ENCODE measurements around the gene PHC2. TPM values are rescaled to one million over a fixed set of nuclear protein-coding genes. Genes with fewer than 3 reads are reported as not detected.
A peak's percentile ranks its signal among the peaks of the same experiment; 100 is the strongest.

The PHC2 gene
- total and polyA plus RNA-seq, 9 of the 15 experiments (the other 6 are each of a cell fraction or from before 2014, with no cell fraction given) = 3.1 to 67.6 (median 34.6) TPM

GRCh38 chr1:33346927-33347649 is 83.8 kb downstream of the PHC2 start (continued):
- TF ChIP-seq ETV6 (IDR thresholded peaks at IDR 0.05; ENCODE audit: borderline replicate concordance in 1 of 2, low read depth in 2 of 2, low read length in 1 of 2) (peak in 1 of 2 experiments; percentile 34; a peak in 1 of 4 replicates), ETV6 (CRISPR knock-in tag; IDR thresholded peaks at IDR 0.05; ENCODE audit: borderline replicate concordance) (no peak), ILK (tag; IDR thresholded peaks at IDR 0.05; ENCODE audit: borderline replicate concordance, low read depth) (no peak), ZNF584 (CRISPR knock-in tag; IDR thresholded peaks at IDR 0.05; ENCODE audit: low read depth) (peak; percentile 78; the same call in 1 of the 2 replicates), POLR2AphosphoS5 (IDR thresholded peaks at IDR 0.05; ENCODE audit: control insufficient read depth, insufficient read depth, low read depth, low read length) (peak; percentile 46; the same call in 1 of the 2 replicates), CGGBP1 (CRISPR knock-in tag; IDR thresholded peaks at IDR 0.05) (no peak), CTBP1 (IDR thresholded peaks at IDR 0.05; ENCODE audit: borderline replicate concordance) (no peak), MGA (IDR thresholded peaks at IDR 0.05) (no peak), ELF2 (CRISPR knock-in tag; IDR thresholded peaks at IDR 0.05) (no peak), FOXK2 (conservative IDR thresholded peaks at IDR 0.05 in 1 of 2, IDR thresholded peaks at IDR 0.05 in 1 of 2; ENCODE audit: low read depth in 2 of 2) (no peak), SREBF1 (IDR thresholded peaks at IDR 0.05; ENCODE audit: borderline replicate concordance, low read depth, low read length) (no peak)
- TF ChIP-seq, protein P1, sequence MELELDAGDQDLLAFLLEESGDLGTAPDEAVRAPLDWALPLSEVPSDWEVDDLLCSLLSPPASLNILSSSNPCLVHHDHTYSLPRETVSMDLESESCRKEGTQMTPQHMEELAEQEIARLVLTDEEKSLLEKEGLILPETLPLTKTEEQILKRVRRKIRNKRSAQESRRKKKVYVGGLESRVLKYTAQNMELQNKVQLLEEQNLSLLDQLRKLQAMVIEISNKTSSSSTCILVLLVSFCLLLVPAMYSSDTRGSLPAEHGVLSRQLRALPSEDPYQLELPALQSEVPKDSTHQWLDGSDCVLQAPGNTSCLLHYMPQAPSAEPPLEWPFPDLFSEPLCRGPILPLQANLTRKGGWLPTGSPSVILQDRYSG (tag; conservative IDR thresholded peaks at IDR 0.05; ENCODE audit: low read depth) = no peak

Data from K562 (cell line).